Tibial nerve (tissue), 4 donors: ENCODE results near the gene BLVRB.

ENCODE experiments used
- EP300 ChIP-seq, 2 donors: sonication (generic); formaldehyde crosslinking; IDR thresholded peaks; one replicate each; pipeline ENCODE4 v1.6.1; 2017; ENCODE audit warnings: antibody characterized with exemption in 2 of 2, mild to moderate bottlenecking in 1 of 2
- TF ChIP-seq, protein P1 (sequence below), 5 experiments: fragments of 200-600 bp in 3 of 5; fragments of 450-650 bp in 2 of 5; sonication (generic) in 3 of 5; IDR thresholded peaks; one replicate each; pipeline ENCODE4 v1.5.1; 2016 to 2019; ENCODE audit warnings: antibody characterized with exemption in 5 of 5, mild to moderate bottlenecking in 3 of 5, moderate library complexity in 2 of 5

DNA sequence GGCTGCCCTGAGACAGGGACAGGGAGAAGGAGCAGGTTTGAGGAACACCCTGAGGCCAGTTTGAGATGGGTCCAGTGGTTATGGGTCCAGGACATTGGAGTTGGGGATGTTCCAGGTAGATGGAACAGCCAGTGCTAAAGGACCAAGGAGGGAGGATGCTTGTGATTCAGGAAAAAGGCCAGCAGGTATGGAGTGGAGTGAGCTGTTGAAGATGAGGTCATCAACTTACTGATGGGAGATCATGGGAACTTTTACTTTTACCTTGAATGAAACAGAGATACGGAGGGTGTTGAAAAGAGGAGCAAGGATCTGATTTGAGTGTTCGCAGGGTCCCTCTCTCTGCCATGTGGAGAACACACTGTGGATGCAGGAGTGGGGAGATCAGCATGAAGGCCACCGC, 26.7 kb upstream of the BLVRB start:
- no peak for TF ChIP-seq EP300 (IDR thresholded peaks at IDR 0.05)
- TF ChIP-seq, protein P1, sequence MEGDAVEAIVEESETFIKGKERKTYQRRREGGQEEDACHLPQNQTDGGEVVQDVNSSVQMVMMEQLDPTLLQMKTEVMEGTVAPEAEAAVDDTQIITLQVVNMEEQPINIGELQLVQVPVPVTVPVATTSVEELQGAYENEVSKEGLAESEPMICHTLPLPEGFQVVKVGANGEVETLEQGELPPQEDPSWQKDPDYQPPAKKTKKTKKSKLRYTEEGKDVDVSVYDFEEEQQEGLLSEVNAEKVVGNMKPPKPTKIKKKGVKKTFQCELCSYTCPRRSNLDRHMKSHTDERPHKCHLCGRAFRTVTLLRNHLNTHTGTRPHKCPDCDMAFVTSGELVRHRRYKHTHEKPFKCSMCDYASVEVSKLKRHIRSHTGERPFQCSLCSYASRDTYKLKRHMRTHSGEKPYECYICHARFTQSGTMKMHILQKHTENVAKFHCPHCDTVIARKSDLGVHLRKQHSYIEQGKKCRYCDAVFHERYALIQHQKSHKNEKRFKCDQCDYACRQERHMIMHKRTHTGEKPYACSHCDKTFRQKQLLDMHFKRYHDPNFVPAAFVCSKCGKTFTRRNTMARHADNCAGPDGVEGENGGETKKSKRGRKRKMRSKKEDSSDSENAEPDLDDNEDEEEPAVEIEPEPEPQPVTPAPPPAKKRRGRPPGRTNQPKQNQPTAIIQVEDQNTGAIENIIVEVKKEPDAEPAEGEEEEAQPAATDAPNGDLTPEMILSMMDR (IDR thresholded peaks at IDR 0.05): no peak
